Vagina (tissue), 2 donors: ENCODE data around the gene YWHAB.

Source experiments
- CTCF ChIP-seq, 3 experiments: fragments of 450-650 bp in 2 of 3; fragments of 200-600 bp in 1 of 3; sonication (generic) in 1 of 3; IDR thresholded peaks; one replicate each; pipeline ENCODE4 v1.5.1; 2017 to 2019; ENCODE audit warnings: antibody characterized with exemption in 3 of 3, mild to moderate bottlenecking in 2 of 3, moderate library complexity in 2 of 3
- POLR2A ChIP-seq, 2 donors: fragments of 450-650 bp; IDR thresholded peaks; one replicate each; pipeline ENCODE4 v1.6.1; 2017; ENCODE audit warnings: antibody characterized with exemption in 2 of 2, mild to moderate bottlenecking in 2 of 2, moderate library complexity in 2 of 2

GRCh38 chr20:44848254-44849015 is 37.1 kb upstream of the YWHAB start:
- TF ChIP-seq POLR2A (IDR thresholded peaks at IDR 0.05) (no peak), CTCF (IDR thresholded peaks at IDR 0.05) (no peak)
